Activated naive CD8-positive, alpha-beta T cell treated with anti-CD3 and anti-CD28 coated beads, Interleukin-2, amount 50 U/mL, for 16 hours (primary cell): ENCODE results near the gene PMF1.
"Not testable (repeated sequence)": the region's sequence is repeated elsewhere in the genome, so short reads cannot be mapped to it uniquely, and the experiment has no call there.

Experiments used
- DNase-seq: peaks from one replicate; pipeline ENCODE4 v3.0.0-alpha.2; 2020; ENCODE audit warnings: low read depth, low spot score

PMF1 gene

DNA sequence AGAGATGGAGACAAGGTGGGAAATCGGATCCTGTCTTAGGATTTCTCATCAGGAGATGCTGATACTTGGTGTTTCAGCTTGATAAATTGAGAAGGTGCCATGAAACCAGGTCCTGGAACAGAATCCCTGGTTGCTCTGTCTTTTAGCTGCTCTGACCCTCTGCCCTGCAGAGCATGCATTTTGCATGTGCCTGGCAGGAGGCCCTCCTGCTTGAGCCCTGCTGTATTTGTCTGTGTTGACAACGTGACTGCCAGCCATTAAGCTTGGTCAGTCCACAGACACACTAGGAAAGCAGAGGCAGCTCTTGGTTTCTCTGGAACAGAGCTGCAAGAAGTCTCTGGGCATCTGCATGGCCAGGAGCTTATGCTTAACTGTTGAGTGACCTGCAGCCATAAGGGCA, 16.4 kb upstream of the PMF1 start:
- no peak for DNase-seq

DNA sequence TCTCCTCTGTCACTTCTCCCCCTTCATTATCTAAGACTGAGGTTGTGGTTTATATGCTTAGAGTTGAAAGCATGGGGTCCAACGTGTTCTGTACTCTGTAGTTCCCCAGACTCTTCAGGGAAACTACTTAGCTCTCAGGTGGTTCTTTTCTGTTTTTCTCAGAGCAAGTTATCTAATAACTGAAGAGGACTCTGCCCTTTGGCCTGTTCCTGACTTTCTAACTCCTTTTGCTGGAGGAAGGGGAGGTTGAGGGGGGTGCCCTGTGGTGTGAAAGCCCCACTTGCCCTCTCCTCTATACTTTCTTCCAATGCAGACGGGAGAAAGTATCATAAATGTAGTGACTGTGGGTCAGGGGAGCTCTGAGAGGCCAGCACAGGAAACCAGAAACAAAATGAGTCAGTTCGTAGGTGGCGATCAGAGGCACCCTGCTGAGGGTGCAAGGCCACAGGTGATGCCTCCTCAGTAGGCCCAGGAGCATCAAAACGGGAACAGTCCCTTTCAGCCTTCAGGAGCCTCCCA, 13.9 kb upstream of the PMF1 start:
- no peak for DNase-seq

DNA sequence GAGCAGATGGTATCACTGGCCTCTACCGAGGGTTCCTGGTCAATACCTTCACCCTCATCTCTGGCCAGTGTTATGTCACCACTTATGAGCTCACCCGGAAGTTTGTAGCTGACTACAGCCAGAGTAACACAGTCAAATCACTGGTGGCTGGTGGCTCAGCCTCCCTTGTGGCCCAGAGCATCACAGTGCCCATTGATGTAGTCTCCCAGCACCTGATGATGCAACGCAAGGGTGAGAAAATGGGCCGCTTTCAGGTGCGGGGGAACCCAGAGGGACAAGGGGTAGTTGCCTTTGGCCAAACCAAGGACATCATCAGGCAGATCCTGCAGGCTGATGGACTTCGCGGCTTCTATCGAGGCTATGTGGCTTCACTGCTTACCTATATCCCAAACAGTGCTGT, 12.8 kb upstream of the PMF1 start:
- DNase-seq: no peak

DNA sequence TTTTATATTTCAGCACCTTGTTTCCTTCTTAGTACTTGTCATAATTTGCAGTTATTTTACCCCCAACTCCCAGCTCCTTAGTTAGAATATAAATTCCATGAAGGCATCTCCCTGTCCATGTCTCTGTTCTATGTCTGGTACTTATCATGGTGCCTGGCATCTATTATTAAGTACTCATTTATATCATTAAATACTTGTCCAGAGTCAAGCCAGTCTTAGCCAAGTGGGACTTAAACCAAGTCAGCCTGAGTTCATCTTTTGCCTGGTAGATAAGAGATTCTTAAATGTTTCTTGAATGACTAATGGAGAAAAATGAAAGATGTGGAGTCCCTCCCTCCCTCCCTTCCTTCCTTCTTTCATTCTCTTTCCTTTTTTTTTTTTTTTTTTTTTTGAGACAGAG, 9.5 kb upstream of the PMF1 start:
- no peak for DNase-seq

DNA sequence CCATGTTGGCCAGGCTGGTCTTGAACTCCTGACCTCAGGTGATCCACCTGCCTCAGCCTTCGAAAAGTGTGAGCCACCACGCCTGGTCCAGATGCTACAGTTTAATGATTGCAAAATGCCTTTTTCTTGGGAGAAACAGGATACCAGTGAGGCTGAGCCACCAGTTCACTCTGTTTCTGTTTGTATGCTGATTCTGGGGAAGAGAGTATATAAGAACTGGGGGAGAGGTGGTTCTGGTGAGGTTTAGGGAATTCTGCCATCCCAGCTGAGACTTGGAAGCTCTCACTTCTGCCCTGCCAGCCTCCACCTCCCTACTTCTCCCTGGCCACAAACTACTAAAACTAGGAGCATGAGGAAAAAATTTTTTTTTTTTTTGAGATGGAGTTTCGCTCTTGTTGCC, 8.1 kb upstream of the PMF1 start:
- no peak for DNase-seq

DNA sequence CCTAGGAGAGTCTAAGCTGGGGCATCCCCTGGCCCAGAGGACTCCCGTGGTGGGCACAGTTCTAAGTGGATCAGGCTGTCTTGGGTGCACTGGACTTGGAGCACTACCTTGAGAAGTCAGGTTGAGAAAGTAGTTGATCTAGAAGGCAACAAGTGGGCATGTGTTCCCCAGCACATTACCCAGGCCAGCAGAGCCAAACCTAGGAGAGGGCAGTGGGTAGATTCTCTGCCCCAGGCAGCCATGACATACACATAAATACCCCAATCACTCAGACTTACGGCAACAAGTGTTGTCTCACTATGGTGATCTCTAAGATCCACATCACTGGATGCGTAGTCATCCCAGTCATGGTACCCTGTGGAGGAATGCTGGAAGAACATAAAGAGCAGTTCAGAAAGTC, 1.6 kb upstream of the PMF1 start:
- no peak for DNase-seq

DNA sequence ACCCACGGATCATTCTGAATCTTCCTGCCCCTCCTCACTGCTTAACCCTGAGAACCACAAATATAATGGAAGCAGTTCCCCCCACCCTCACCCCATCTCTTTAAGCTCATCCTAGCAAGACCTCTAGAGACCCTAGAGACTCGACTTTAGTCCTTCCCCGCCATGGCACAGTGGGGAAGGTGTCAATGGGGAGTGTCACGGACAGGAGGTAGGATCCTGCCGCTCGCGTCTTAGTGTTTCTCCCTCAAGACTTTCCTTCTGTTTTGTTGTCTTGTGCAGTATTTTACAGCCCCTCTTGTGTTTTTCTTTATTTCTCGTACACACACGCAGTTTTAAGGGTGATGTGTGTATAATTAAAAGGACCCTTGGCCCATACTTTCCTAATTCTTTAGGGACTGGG, 677 bp upstream of the PMF1 start:
- no peak for DNase-seq

DNA sequence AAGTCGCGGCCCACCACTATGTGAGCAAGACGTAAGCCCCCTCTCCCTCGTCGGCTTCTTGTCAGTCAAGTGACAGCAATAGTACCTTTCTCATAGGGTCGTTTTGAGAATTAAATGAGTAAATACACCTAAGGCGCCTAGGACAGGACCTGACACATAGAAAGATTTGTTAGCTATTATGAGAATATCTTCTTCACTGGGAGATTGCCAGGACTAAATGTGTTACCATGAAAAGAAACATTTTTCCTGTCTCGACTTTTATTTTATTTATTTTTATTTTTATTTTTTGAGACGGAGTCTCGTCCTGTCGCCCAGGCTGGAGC, 798 bp downstream of the PMF1 start:
- DNase-seq: no peak

DNA sequence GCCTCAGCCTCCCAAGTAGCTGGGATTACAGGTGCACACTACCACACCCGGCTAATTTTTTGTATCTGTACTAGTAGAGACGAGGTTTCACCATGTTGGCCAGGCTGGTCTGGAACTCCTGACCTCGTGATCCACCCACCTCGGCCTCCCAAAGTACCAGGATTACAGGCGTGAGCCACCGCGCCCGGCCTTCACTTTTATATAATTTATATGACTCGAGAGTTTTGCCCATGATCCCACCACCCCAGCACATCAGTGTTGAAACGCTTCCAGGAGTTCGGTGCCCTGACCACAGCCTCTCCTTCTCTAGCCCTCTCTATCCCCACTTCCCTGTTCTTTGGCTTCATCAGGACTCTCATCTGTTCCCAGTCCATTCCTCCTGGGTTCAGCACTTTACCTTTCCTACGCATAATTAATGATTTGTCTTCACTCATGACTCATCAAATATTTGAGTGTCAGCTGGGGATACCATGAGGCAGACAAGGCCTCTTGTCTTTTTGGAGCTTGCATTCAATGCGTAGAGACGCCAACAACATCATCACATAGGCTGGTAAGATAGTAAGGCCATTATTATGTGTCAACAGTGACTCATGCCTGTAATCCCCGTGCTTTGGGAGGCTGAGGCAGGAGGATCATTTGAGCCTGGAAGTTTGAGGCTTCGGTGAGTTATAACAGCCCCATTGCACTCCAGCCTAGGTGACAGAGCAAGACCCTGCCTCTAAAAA, 1.4 kb downstream of the PMF1 start:
- DNase-seq: no peak

DNA sequence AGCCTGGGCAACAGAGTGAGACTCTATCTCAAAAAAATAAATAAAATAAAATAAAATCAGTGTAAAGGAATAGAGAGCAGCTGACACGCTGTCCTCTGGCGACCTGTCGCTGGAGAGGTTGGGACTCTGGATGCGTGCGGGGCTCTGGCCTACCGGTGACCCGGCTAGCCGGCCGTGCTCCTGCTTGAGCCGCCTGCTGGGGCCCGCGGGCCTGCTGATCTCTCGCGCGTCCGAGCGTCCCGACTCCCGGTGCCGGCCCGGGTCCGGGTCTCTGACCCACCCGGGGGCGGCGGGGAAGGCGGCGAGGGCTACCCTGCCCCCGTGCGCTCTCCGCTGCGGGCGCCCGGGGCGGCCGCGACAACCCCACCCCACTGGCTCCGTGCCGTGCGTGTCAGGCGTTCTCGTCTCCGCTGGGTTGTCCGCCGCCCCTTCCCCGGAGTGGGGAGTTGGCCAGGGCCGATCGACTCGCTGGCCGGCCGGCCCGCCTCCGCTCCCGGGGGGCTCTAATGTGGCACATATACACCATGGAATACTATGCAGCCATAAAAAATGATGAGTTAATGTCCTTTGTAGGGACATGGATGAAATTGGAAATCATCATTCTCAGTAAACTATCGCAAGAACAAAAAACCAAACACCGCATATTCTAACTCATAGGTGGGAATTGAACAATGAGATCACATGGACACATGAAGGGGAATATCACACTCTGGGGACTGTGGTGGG, 3.7 kb downstream of the PMF1 start:
- not testable (repeated sequence) for DNase-seq

DNA sequence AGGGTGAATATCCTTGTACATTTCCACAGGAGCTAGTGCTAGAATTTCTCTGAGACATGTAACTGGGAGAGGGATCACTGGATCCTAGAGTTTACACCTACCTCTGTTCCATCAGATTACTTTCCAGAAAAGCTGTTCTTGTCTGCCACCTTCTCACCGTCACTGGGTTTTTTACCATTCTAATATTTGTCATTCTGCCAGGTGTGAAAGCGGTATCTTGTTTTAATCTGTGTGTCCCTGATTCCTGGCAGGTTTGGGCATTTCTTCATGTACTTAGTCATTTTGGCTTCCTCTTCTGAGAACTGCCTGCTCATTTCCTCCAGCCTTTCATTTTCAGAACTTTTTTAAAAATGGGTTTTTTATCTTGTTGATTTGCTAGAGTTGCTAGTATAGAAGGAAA, 5.1 kb downstream of the PMF1 start:
- DNase-seq: no peak

DNA sequence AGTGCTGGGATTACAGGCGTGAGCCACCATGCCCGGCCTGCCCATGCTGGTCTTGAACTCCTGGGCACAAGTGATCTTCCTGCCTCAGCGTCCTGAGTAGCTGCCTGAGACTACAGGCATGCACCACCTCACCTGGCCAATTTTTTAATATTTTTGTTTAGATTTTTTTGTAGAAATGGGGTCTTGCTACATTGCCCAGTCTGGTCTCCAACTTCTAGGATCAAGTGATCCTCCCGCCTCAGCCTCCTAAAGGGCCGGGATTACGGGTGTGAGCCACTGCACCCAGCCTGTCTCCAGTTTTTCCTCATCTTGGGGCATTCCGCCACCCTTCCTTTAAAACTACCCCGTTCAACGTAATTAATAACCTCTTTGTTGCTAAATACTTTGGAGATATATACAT, 7.4 kb downstream of the PMF1 start:
- DNase-seq: no peak

DNA sequence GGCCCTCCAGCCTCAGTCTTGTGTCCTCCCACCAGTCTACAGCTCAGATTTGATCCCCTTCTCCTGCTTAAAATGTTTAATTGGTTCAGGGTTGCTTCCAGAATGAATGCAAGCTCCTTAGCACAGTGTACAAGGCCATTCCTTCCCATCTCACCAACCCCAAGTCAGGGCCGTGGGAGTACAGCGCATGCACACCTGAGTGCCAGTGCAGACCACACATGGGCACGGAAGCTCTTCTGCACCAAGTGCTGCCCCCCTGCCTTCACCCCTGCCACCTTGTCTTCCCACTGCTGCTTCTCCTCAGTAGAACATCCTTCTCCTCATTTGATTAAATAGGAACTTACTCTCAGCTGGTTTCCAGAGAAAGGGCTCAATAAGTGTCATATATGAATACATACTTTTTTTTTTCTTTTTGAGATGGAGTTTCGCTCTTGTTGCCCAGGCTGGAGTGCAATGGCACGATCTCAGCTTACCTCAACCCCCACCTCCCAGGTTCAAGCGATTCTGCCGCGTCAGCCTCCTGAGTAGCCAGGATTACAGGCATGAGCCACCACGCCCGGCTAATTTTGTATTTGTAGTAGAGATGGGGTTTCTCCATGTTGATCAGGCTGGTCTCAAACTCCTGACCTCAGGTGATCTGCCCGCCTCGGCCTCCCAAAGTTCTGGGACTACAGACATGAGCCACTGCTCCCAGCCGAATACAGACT, 9.3 kb downstream of the PMF1 start:
- no peak for DNase-seq

DNA sequence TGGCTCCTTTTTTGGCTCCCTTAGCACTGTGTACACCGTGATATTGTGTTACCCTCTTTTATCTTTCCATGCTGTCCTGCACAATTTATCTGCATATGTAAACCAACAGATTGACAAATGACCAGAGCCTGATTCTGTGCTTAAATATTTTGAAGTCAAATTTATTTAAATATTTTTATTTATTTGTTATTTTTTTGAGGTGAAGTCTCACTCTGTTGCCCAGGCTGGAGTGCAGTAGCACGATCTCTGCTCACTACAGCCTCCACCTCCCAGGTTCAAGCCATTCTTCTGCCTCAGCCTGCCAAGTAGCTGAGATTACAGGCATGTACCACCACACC, 12.8 kb downstream of the PMF1 start:
- DNase-seq: no peak

DNA sequence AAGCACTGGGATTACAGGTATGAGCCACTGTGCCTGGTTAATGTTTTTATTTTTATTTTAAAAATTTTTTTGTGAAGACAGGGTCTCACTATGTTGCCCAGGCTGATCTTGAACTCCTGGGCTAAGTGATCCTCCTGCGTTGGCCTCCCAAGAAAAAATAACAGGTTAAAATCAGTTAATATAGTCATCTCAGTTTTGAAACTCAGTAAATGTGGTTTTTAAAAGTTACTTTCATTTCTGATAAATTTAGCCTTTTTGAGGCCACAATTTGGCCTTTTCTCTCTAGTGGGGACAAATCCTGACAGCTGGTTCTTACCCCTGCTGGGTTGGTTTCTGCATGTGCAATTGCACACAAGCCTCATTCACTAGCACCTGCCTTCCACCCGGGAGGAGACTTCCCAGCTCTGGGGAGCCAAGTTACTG, 13.3 kb downstream of the PMF1 start:
- no peak for DNase-seq

DNA sequence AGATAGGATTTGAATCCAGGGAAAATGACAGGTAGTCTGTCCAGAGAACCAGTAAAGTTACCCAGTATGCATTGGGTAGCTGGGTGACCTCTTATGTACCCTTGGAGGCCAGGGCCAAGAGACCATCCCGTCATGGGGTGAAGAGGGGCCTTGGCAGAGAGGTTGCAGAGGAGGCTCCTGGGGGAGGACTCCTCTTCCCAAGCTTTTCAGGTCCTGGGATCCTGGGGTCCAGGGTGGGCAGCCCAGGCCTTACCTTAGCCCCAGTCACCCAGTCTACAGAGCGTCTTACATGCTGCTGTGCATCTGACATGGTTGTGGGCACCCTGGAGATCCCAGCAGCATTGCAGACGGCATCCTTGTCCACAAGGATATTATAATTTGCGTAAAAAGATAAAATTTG, 14.0 kb downstream of the PMF1 start:
- DNase-seq: no peak

DNA sequence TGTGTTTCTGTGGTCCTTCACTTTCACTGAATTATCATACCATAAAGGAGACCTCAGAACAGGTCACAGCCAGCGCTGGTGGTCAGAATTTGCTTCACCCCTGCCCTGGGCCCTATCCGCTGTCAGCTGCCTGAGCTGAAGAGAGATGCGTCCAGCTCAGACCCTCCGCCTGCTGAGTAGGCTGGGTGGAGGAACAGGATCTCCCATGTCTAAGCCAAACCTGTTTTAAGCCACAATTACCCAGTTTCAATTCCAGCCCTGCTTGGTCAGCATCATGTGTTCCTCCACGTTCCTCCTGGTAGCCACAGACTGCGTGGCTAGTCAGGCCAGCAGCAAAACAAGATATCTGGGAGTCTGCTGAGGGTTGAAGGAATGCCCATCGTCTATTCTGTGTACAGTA, 15.7 kb downstream of the PMF1 start:
- no peak for DNase-seq

DNA sequence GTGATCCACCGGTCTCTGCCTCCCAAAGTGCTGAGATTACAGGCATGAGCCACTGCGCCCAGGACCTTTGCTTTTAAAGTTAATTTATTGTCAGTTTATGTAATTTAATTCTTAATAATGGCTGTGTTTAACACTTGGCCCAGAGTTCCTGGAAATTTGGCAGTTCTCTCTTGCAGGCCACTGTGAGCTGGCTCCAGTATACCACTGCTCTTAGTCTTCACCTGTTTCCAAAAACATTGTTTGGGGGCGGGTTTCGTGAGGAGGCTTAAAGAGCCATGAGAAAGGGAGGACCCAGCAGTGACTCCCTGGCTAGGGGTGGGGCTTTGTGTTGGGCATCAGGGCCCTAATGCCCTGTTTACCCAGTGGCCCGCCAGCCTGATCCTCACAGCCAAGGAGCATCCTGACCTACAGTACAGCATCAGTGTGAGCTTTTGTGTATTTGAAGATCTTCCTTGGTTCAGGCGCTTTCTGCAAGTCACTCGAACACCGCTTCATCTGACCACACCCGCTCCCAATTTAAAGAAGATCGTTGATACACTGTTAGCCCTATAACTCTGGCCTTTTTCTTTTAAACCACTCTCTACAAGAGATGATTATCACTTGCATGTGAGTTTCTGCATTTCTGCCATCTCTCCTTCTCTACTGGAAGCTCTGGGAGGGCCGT, 17.1 kb downstream of the PMF1 start:
- no peak for DNase-seq

DNA sequence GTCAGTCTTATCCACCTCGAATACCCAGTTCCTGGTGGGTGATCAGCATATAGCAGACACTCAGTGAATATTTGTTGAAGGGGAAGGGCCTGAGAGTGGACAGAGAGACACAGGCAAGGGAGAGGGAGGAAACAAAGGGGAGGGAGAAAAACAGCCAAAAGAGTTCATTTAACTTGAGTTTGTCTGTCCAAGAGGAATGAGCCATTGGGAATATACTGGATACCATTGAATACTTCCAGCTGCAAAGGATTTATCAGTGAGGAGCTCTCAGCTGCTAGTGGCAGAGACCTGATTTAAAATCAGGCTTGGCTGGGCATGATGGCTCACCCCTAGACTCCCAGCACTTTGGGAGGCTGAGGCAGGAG, 17.6 kb downstream of the PMF1 start:
- no peak for DNase-seq

DNA sequence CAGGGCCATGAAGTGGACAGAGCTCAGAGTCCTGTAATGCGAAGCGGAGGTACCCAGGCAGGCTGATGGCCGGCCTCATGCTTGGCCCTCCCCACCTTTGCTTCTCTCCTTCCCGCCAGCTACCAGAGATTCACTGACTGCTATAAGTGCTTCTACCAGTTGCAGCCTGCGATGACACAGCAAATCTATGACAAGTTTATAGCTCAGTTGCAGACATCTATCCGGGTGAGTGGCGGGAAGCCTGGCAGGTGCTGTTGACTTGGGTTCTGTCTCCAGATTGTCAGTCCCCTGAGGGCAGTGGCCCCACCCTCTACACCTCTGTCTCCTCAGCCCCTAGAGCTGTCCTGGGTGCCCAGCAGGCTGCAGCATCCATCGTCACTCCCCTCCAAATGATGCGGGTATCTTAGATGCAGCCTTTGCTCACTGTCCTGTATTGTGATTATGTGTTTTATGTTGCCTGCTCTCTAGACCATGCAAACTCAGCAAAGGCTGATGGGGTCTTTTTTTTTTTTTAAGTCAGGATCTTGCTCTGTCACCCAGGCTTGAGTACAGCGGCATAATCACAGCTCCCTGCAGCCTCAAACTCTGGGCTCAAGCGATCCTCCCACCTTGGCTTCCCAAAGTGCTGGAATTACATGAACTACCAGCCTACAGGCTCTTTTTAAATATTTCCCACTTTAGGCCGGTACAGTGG, 19.5 kb downstream of the PMF1 start:
- DNase-seq: no peak

DNA sequence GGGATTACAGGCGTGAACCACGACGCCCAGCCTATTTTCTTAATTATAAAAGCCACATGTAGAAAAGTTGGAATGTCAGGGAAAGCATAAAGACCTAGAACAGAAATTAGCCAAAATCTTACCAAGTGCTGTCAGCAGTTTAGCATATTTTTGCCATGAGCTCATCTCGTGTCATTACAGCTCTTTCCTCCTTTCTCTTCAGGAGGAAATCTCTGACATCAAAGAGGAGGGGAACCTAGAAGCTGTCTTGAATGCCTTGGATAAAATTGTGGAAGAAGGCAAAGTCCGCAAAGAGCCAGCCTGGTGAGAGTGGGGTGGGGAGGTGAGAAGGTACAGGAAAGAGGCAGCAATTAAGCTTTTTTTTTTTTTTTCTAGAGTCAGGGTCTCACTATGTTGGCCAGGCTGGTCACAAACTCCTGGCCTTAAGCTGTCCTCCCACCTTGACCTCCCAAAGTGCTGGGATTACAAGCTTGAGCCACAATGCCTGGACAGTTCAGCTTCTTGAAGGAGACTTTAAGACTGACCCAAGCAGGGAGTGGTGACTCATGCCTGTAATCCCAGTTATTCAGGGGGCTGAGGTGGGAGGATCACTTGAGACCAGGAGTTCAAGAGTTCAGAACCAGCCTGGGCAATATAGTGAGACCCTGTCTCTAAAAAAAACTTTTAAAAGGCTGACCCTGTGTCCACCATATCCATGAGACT, 20.8 kb downstream of the PMF1 start:
- no peak for DNase-seq
